IPS-20b (cell line): ENCODE results near the gene HYAL1.
A peak's percentile ranks its signal among the peaks of the same experiment; 100 is the strongest.
"Not testable (repeated sequence)": the region's sequence is repeated elsewhere in the genome, so short reads cannot be mapped to it uniquely, and the experiment has no call there.

Source experiments
- H3K27ac ChIP-seq: one replicate; pipeline ENCODE4 v1.5.1; 2013; ENCODE audit warnings: low read length
- H3K27me3 ChIP-seq: 2 replicates; pipeline ENCODE4 v1.6.1; 2013; ENCODE audit warnings: mild to moderate bottlenecking, low read length, inconsistent platforms; ENCODE audit not compliant: insufficient read depth
- H3K36me3 ChIP-seq: 2 replicates; pipeline ENCODE4 v1.6.1; 2013; ENCODE audit warnings: low read depth, mild to moderate bottlenecking, inconsistent platforms, low read length, moderate library complexity; ENCODE audit not compliant: insufficient read depth
- H3K4me1 ChIP-seq: 2 replicates; pipeline ENCODE4 v1.6.1; 2013; ENCODE audit warnings: mild to moderate bottlenecking, control low read depth, inconsistent platforms, low read length, moderate library complexity; ENCODE audit not compliant: insufficient read depth
- H3K4me3 ChIP-seq: 2 replicates; pipeline ENCODE4 v1.5.1; 2013; ENCODE audit warnings: mild to moderate bottlenecking, low read length, inconsistent platforms
- H3K9ac ChIP-seq: 2 replicates; pipeline ENCODE4 v1.6.1; 2013; ENCODE audit warnings: low read depth, mild to moderate bottlenecking, inconsistent platforms, low read length, moderate library complexity
- H3K9me3 ChIP-seq: 2 replicates; pipeline ENCODE4 v1.6.1; 2013; ENCODE audit warnings: mild to moderate bottlenecking, low read depth, low read length, inconsistent platforms; ENCODE audit not compliant: insufficient read depth

Gene HYAL1

GRCh38 chr3:50266836-50267235 is 36.5 kb downstream of the HYAL1 start:
- peaks cover 32% of the 10 kb centered on the region; the same call in 1 of the 2 replicates for H3K4me1 ChIP-seq
- no peak overlapping the region for H3K9ac ChIP-seq
- no peaks in the 10 kb centered on the region for H3K9me3 ChIP-seq
- H3K36me3 ChIP-seq = no peaks in the 10 kb centered on the region
- H3K27ac ChIP-seq = no peak overlapping the region
- H3K27me3 ChIP-seq = no peaks in the 10 kb centered on the region
- no peak overlapping the region for H3K4me3 ChIP-seq

GRCh38 chr3:50266017-50266416 is 37.4 kb downstream of the HYAL1 start:
- no peak overlapping the region for H3K27ac ChIP-seq
- H3K4me1 ChIP-seq = peaks cover 37% of the 10 kb centered on the region
- no peaks in the 10 kb centered on the region for H3K36me3 ChIP-seq
- no peaks in the 10 kb centered on the region for H3K27me3 ChIP-seq
- no peak overlapping the region for H3K4me3 ChIP-seq
- H3K9me3 ChIP-seq = no peaks in the 10 kb centered on the region
- H3K9ac ChIP-seq = no peak overlapping the region

GRCh38 chr3:50265571-50265970 is 37.8 kb downstream of the HYAL1 start:
- H3K27ac ChIP-seq = peak overlapping the region; percentile 28
- peak overlapping the region; percentile 17; the same call in 1 of the 2 replicates for H3K9ac ChIP-seq
- no peaks in the 10 kb centered on the region for H3K9me3 ChIP-seq
- H3K4me1 ChIP-seq = peaks cover 42% of the 10 kb centered on the region
- H3K27me3 ChIP-seq = no peaks in the 10 kb centered on the region
- H3K4me3 ChIP-seq = no peak overlapping the region
- H3K36me3 ChIP-seq = no peaks in the 10 kb centered on the region

GRCh38 chr3:50264964-50265485 is 38.3 kb downstream of the HYAL1 start:
- Histone ChIP-seq H3K9me3 (no peaks in the 10 kb centered on the region), H3K4me3 (no peak overlapping the region), H3K36me3 (no peaks in the 10 kb centered on the region), H3K27me3 (no peaks in the 10 kb centered on the region), H3K9ac (peak overlapping the region; percentile 17; the same call in 1 of the 2 replicates), H3K27ac (peak overlapping the region; percentile 28), H3K4me1 (peaks cover 45% of the 10 kb centered on the region)

GRCh38 chr3:50264383-50264963 is 38.9 kb downstream of the HYAL1 start:
- peak overlapping the region; percentile 71 for H3K9ac ChIP-seq
- peak overlapping the region; percentile 27; the same call in 1 of the 2 replicates for H3K4me3 ChIP-seq
- peak overlapping the region; percentile 55 for H3K27ac ChIP-seq
- no peaks in the 10 kb centered on the region for H3K9me3 ChIP-seq
- no peaks in the 10 kb centered on the region for H3K36me3 ChIP-seq
- peaks cover 41% of the 10 kb centered on the region for H3K4me1 ChIP-seq
- H3K27me3 ChIP-seq = no peaks in the 10 kb centered on the region

GRCh38 chr3:50263478-50264382 is 39.6 kb downstream of the HYAL1 start:
- Histone ChIP-seq H3K4me1 (peaks cover 38% of the 10 kb centered on the region), H3K27me3 (no peaks in the 10 kb centered on the region), H3K9me3 (no peaks in the 10 kb centered on the region), H3K4me3 (peak overlapping the region; percentile 27; the same call in 1 of the 2 replicates), H3K9ac (peak overlapping the region; percentile 71), H3K27ac (peak overlapping the region; percentile 55), H3K36me3 (no peaks in the 10 kb centered on the region)

- Histone ChIP-seq H3K36me3 (peaks cover 9% of the 10 kb centered on the region), H3K27ac (no peak overlapping the region), H3K4me3 (no peak overlapping the region), H3K4me1 (peaks cover 32% of the 10 kb centered on the region), H3K9ac (no peak overlapping the region), H3K27me3 (no peaks in the 10 kb centered on the region), H3K9me3 (no peaks in the 10 kb centered on the region)
These were observed 40.6 kb downstream of the HYAL1 start for GRCh38 chr3:50262778-50263177.

GRCh38 chr3:50262200-50262599 is 41.2 kb downstream of the HYAL1 start:
- H3K4me3 ChIP-seq, H3K27ac ChIP-seq, H3K9me3 ChIP-seq, H3K27me3 ChIP-seq, H3K9ac ChIP-seq: not testable (repeated sequence)
- Histone ChIP-seq H3K4me1 (peaks cover 27% of the 10 kb centered on the region), H3K36me3 (peaks cover 15% of the 10 kb centered on the region)

GRCh38 chr3:50261505-50261904 is 41.9 kb downstream of the HYAL1 start:
- H3K4me3 ChIP-seq = no peak overlapping the region; the same call in 1 of the 2 replicates
- H3K27ac ChIP-seq = no peak overlapping the region
- H3K9ac ChIP-seq = peak overlapping the region; percentile 83; the same call in 1 of the 2 replicates
- peaks cover 24% of the 10 kb centered on the region for H3K4me1 ChIP-seq
- H3K36me3 ChIP-seq = peaks cover 22% of the 10 kb centered on the region
- no peaks in the 10 kb centered on the region for H3K27me3 ChIP-seq
- no peaks in the 10 kb centered on the region for H3K9me3 ChIP-seq

GRCh38 chr3:50260942-50261441 is 42.4 kb downstream of the HYAL1 start:
- peak overlapping the region; percentile 56; the same call in 1 of the 2 replicates for H3K4me3 ChIP-seq
- H3K4me1 ChIP-seq = peaks cover 24% of the 10 kb centered on the region
- no peaks in the 10 kb centered on the region for H3K9me3 ChIP-seq
- no peaks in the 10 kb centered on the region for H3K27me3 ChIP-seq
- H3K27ac ChIP-seq = peak overlapping the region; percentile 40
- H3K36me3 ChIP-seq = peaks cover 27% of the 10 kb centered on the region
- H3K9ac ChIP-seq = peak overlapping the region; percentile 83; the same call in 1 of the 2 replicates

- peak overlapping the region; percentile 40 for H3K27ac ChIP-seq
- H3K4me3 ChIP-seq = peak overlapping the region; percentile 56; the same call in 1 of the 2 replicates
- H3K4me1 ChIP-seq = peaks cover 22% of the 10 kb centered on the region
- no peaks in the 10 kb centered on the region for H3K27me3 ChIP-seq
- peak overlapping the region; percentile 83 for H3K9ac ChIP-seq
- no peaks in the 10 kb centered on the region for H3K9me3 ChIP-seq
- peaks cover 30% of the 10 kb centered on the region for H3K36me3 ChIP-seq
These were observed 43.1 kb downstream of the HYAL1 start for GRCh38 chr3:50260027-50260941.
